Brain microvascular endothelial cell (primary cell): Measurements from ENCODE around the gene ANKS4B.

Experiments
- DNase-seq: peaks from one replicate; pipeline ENCODE4 v3.0.0-alpha.2; 2020
- H3K27ac ChIP-seq: fragments of 250-450 bp; sonication (Bioruptor Pico); 2 replicates; pipeline ENCODE4 v1.5.1; 2020; ENCODE audit warnings: mild to moderate bottlenecking, moderate library complexity
- H3K27me3 ChIP-seq: fragments of 250-450 bp; sonication (Bioruptor Pico); replicated peaks from 2 replicates; pipeline ENCODE4 v1.5.1; 2020; ENCODE audit warnings: mild to moderate bottlenecking
- H3K36me3 ChIP-seq: fragments of 250-450 bp; sonication (Bioruptor Pico); replicated peaks from 2 replicates; pipeline ENCODE4 v1.5.1; 2020; ENCODE audit warnings: mild to moderate bottlenecking
- H3K4me3 ChIP-seq: 2 replicates; pipeline ENCODE4 v1.5.1; 2011; ENCODE audit warnings: low read depth, mild to moderate bottlenecking, control low read depth, low read length, moderate library complexity
- in situ Hi-C: cut with HindIII; loops from 2 replicates; pipeline ENCODE4 v1.10.0; 2017; ENCODE audit warnings: low sequenced_read_pairs, low pct_ligation_motif_present
- TF ChIP-seq, protein P1 (sequence below): IDR thresholded peaks from 2 replicates; pipeline ENCODE4 v1.5.1; 2011; ENCODE audit warnings: low read depth, mild to moderate bottlenecking, moderate library complexity, low read length, control low read depth, inconsistent platforms; ENCODE audit errors: missing control alignments

Gene ANKS4B

GRCh38 chr16:21301168-21301894 lies 67.8 kb downstream of the ANKS4B start:
- H3K36me3 ChIP-seq, result no peaks in the 10 kb centered on the region
- DNase-seq, result peak; percentile 43
- in situ Hi-C loops, result no loop called here
- peak overlapping the region; percentile 82 for H3K4me3 ChIP-seq
- H3K27ac ChIP-seq, result peak overlapping the region; percentile 89
- no peaks in the 10 kb centered on the region for H3K27me3 ChIP-seq
- TF ChIP-seq, protein P1, sequence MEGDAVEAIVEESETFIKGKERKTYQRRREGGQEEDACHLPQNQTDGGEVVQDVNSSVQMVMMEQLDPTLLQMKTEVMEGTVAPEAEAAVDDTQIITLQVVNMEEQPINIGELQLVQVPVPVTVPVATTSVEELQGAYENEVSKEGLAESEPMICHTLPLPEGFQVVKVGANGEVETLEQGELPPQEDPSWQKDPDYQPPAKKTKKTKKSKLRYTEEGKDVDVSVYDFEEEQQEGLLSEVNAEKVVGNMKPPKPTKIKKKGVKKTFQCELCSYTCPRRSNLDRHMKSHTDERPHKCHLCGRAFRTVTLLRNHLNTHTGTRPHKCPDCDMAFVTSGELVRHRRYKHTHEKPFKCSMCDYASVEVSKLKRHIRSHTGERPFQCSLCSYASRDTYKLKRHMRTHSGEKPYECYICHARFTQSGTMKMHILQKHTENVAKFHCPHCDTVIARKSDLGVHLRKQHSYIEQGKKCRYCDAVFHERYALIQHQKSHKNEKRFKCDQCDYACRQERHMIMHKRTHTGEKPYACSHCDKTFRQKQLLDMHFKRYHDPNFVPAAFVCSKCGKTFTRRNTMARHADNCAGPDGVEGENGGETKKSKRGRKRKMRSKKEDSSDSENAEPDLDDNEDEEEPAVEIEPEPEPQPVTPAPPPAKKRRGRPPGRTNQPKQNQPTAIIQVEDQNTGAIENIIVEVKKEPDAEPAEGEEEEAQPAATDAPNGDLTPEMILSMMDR, result no peak

- H3K27ac ChIP-seq, result peak overlapping the region; percentile 89
- TF ChIP-seq, protein P1, result no peak
- H3K27me3 ChIP-seq, result no peaks in the 10 kb centered on the region
- in situ Hi-C loops, result no loop called here
- no peaks in the 10 kb centered on the region for H3K36me3 ChIP-seq
- DNase-seq, result no peak
- H3K4me3 ChIP-seq, result peak overlapping the region; percentile 82
Measured at GRCh38 chr16:21301895-21302291, 68.4 kb downstream of the ANKS4B start.

DNA sequence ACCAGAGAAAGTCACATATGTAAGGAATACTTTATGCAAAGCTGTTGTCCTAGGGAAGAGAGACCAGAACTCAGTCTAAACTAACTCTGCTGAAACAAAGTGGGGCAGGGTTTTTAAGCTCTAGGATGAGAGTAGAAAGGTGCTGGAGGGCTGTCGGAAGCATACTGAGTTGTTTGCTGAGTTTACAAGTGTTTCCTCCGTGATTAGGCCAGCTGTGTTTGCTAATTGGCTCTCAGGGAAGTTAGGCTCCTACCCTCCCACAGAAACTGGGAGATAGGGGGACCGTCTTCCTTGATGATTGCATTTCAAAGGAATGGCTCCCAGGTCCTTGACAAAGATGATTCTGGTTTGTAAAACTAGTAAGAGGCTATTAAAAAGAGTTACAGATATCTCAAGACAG lies 69.0 kb downstream of the ANKS4B start:
- H3K36me3 ChIP-seq, result no peaks in the 10 kb centered on the region
- no peak for DNase-seq
- in situ Hi-C loops, result no loop called here
- H3K27me3 ChIP-seq, result no peaks in the 10 kb centered on the region
- peak overlapping the region; percentile 82 for H3K4me3 ChIP-seq
- TF ChIP-seq, protein P1, result no peak
- H3K27ac ChIP-seq, result peak overlapping the region; percentile 89

DNA sequence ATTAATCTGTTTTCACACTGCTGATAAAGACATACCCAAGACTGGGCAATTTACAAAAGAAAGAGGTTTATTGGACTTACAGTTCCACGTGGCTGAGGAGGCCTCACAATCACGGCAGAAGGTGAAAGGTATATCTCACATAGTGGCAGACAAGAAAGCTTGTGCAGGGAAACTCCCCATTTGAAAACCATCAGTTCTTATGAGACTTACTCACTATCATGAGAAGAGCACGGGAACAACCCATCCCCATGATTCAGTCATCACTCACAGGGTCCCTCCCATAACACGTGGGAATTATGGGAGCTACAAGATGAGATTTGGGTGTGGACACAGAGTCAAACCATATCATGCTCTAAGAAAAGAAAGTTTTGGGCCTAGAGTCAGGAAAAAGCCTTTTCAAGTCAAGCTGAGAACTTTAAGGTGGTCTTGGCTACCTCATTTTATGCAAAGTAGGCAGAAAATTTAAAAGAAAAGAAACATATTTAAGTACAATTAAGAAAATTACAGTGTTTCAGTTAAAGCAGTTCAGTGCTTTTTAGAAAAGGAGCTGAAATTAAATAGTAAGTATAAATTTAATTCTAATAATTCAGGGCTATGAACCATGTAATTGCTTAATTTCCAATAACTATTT lies 69.5 kb downstream of the ANKS4B start:
- H3K4me3 ChIP-seq, result peak overlapping the region; percentile 82
- peak overlapping the region; percentile 89 for H3K27ac ChIP-seq

More for the DNA sequence above, 69.5 kb downstream of the ANKS4B start:
- no peaks in the 10 kb centered on the region for H3K27me3 ChIP-seq
- in situ Hi-C loops, result no loop called here
- H3K36me3 ChIP-seq, result no peaks in the 10 kb centered on the region
- TF ChIP-seq, protein P1, result no peak
- DNase-seq, result peak; percentile 86
